Stomach smooth muscle (tissue), 2 donors: ENCODE results near the gene RCL1.
A peak's percentile ranks its signal among the peaks of the same experiment; 100 is the strongest.

Experiments used
- H3K27ac ChIP-seq: one replicate; pipeline ENCODE4 v1.7.0; 2013; ENCODE audit warnings: mild to moderate bottlenecking, low read length, inconsistent platforms
- H3K27me3 ChIP-seq, 2 donors: one replicate each; pipeline ENCODE4 v1.7.0; 2013; ENCODE audit warnings: low read length in 2 of 2; ENCODE audit not compliant: insufficient read depth in 2 of 2, control insufficient read depth in 1 of 2
- H3K36me3 ChIP-seq, 2 donors: one replicate each; pipeline ENCODE4 v1.7.0; 2013; ENCODE audit warnings: low read length in 2 of 2; ENCODE audit not compliant: control insufficient read depth in 2 of 2, insufficient read depth in 2 of 2
- H3K4me1 ChIP-seq: one replicate; pipeline ENCODE4 v1.7.0; 2013; ENCODE audit warnings: low read length; ENCODE audit not compliant: control insufficient read depth, insufficient read depth
- H3K4me3 ChIP-seq, 2 donors: one replicate each; pipeline ENCODE4 v1.7.0; 2013; ENCODE audit warnings: low read length in 2 of 2
- H3K9ac ChIP-seq, 2 donors: one replicate each; pipeline ENCODE4 v1.7.0; 2013; ENCODE audit warnings: low read length in 2 of 2, mild to moderate bottlenecking in 1 of 2
- H3K9me3 ChIP-seq, 2 donors: one replicate each; pipeline ENCODE4 v1.7.0; 2013; ENCODE audit warnings: low read length in 2 of 2; ENCODE audit not compliant: control insufficient read depth in 2 of 2
- donor health status: healthy.
- donor health status: Pancreatic carcinoma.

Gene RCL1

GRCh38 chr9:4860383-4860782, 67.6 kb downstream of the RCL1 start:
- Histone ChIP-seq H3K4me1 (peaks cover 3% of the 10 kb centered on the region), H3K4me3 (no peak overlapping the region), H3K27ac (no peak overlapping the region), H3K9me3 (no peaks in the 10 kb centered on the region), H3K27me3 (no peaks in the 10 kb centered on the region), H3K9ac (no peak overlapping the region), H3K36me3 (peaks cover 9 to 18% of the 10 kb centered on the region in 2 donors)

GRCh38 chr9:4861145-4861544, 68.4 kb downstream of the RCL1 start:
- no peak overlapping the region for H3K4me3 ChIP-seq
- H3K9me3 ChIP-seq = no peaks in the 10 kb centered on the region
- H3K27me3 ChIP-seq = no peaks in the 10 kb centered on the region
- peaks cover 3% of the 10 kb centered on the region for H3K4me1 ChIP-seq
- peaks cover 9 to 18% of the 10 kb centered on the region in 2 donors for H3K36me3 ChIP-seq
- H3K9ac ChIP-seq = no peak overlapping the region
- no peak overlapping the region for H3K27ac ChIP-seq

- no peaks in the 10 kb centered on the region for H3K27me3 ChIP-seq
- H3K4me1 ChIP-seq = peaks cover 3% of the 10 kb centered on the region
- H3K27ac ChIP-seq = no peak overlapping the region
- H3K9me3 ChIP-seq = no peaks in the 10 kb centered on the region
- H3K36me3 ChIP-seq = peaks cover 9 to 23% of the 10 kb centered on the region in 2 donors
- H3K9ac ChIP-seq = no peak overlapping the region
- H3K4me3 ChIP-seq = no peak overlapping the region
These were observed 69.2 kb downstream of the RCL1 start for GRCh38 chr9:4861736-4862451.

GRCh38 chr9:4862506-4863250, 69.9 kb downstream of the RCL1 start:
- peaks cover 3% of the 10 kb centered on the region for H3K4me1 ChIP-seq
- no peak overlapping the region for H3K4me3 ChIP-seq
- no peaks in the 10 kb centered on the region for H3K9me3 ChIP-seq
- peaks cover 9 to 23% of the 10 kb centered on the region in 2 donors for H3K36me3 ChIP-seq
- no peak overlapping the region for H3K9ac ChIP-seq
- H3K27me3 ChIP-seq = no peaks in the 10 kb centered on the region
- peak overlapping the region; percentile 31 for H3K27ac ChIP-seq

- no peaks in the 10 kb centered on the region for H3K9me3 ChIP-seq
- no peak overlapping the region for H3K4me3 ChIP-seq
- H3K27me3 ChIP-seq = no peaks in the 10 kb centered on the region
- H3K9ac ChIP-seq = no peak overlapping the region
- peaks cover 3% of the 10 kb centered on the region for H3K4me1 ChIP-seq
- peaks cover 9 to 17% of the 10 kb centered on the region in 2 donors for H3K36me3 ChIP-seq
- H3K27ac ChIP-seq = no peak overlapping the region
These were observed 71.5 kb downstream of the RCL1 start for GRCh38 chr9:4864234-4864661.

- Histone ChIP-seq H3K9ac (no peak overlapping the region), H3K27ac (no peak overlapping the region), H3K4me1 (peaks cover 3% of the 10 kb centered on the region), H3K36me3 (peaks cover 9 to 17% of the 10 kb centered on the region in 2 donors), H3K9me3 (no peaks in the 10 kb centered on the region), H3K27me3 (no peaks in the 10 kb centered on the region), H3K4me3 (no peak overlapping the region)
These were observed 72.0 kb downstream of the RCL1 start for GRCh38 chr9:4864698-4865097.

- Histone ChIP-seq H3K4me1 (peaks cover 3% of the 10 kb centered on the region), H3K9me3 (no peaks in the 10 kb centered on the region), H3K4me3 (no peak overlapping the region), H3K27ac (no peak overlapping the region), H3K27me3 (no peaks in the 10 kb centered on the region), H3K36me3 (peaks cover 4 to 12% of the 10 kb centered on the region in 2 donors), H3K9ac (no peak overlapping the region)
These were observed 72.9 kb downstream of the RCL1 start for GRCh38 chr9:4865681-4866080.

GRCh38 chr9:4866239-4866969, 73.7 kb downstream of the RCL1 start:
- H3K27me3 ChIP-seq = no peaks in the 10 kb centered on the region
- no peak overlapping the region for H3K4me3 ChIP-seq
- no peak overlapping the region for H3K9ac ChIP-seq
- peaks cover 3% of the 10 kb centered on the region for H3K4me1 ChIP-seq
- H3K36me3 ChIP-seq = peaks cover 0 to 8% of the 10 kb centered on the region in 2 donors
- no peaks in the 10 kb centered on the region for H3K9me3 ChIP-seq
- no peak overlapping the region for H3K27ac ChIP-seq

- H3K4me3 ChIP-seq = no peak overlapping the region
- H3K4me1 ChIP-seq = no peaks in the 10 kb centered on the region
- no peaks in the 10 kb centered on the region for H3K9me3 ChIP-seq
These were observed 80.3 kb downstream of the RCL1 start for GRCh38 chr9:4873066-4873465.

GRCh38 chr9:4875559-4875958, 82.8 kb downstream of the RCL1 start:
- Histone ChIP-seq H3K27ac (no peak overlapping the region), H3K9ac (no peak overlapping the region), H3K4me1 (no peaks in the 10 kb centered on the region), H3K36me3 (no peaks in the 10 kb centered on the region), H3K9me3 (no peaks in the 10 kb centered on the region), H3K27me3 (no peaks in the 10 kb centered on the region), H3K4me3 (no peak overlapping the region)

More at GRCh38 chr9:4873066-4873465, 80.3 kb downstream of the RCL1 start:
- Histone ChIP-seq H3K9ac (no peak overlapping the region), H3K27me3 (no peaks in the 10 kb centered on the region), H3K27ac (no peak overlapping the region), H3K36me3 (no peaks in the 10 kb centered on the region)
